Keratinocyte (primary cell): ENCODE results near the gene TSC22D3. TPM values are rescaled to one million over a fixed set of nuclear protein-coding genes. Genes with fewer than 3 reads are reported as not detected.

Experiments used
- DNase-seq: peaks from one replicate; pipeline ENCODE4 v3.0.0-alpha.2; 2011; ENCODE audit warnings: low read depth, missing footprints, low spot score
- FAIRE-seq: peaks from 2 replicates; lab custom pipeline; 2011; peaks lifted over from hg19 to GRCh38; lab: Jason Lieb, UNC
- H2AFZ ChIP-seq: 2 replicates; pipeline ENCODE4 v1.6.0; 2012; ENCODE audit warnings: low read length, control low read depth, inconsistent platforms; ENCODE audit not compliant: control insufficient read depth
- H3K27ac ChIP-seq: 2 replicates; pipeline ENCODE4 v1.5.1; 2011; ENCODE audit warnings: low read length; ENCODE audit not compliant: control insufficient read depth, insufficient read depth
- H3K27me3 ChIP-seq: 3 replicates; pipeline ENCODE4 v1.6.0; 2011; ENCODE audit warnings: low read length; ENCODE audit not compliant: control insufficient read depth, insufficient read depth; ENCODE audit errors: extremely low read depth
- H3K36me3 ChIP-seq, 2 experiments: 2 replicates in 1 of 2; 3 replicates in 1 of 2; pipeline ENCODE4 v1.5.1; 2011; ENCODE audit warnings: low read length in 2 of 2, mild to moderate bottlenecking in 1 of 2; ENCODE audit not compliant: control insufficient read depth in 2 of 2, insufficient read depth in 2 of 2; ENCODE audit errors: extremely low read depth in 1 of 2
- H3K4me1 ChIP-seq: 3 replicates; pipeline ENCODE4 v1.5.1; 2011; ENCODE audit warnings: low read length; ENCODE audit not compliant: control insufficient read depth, insufficient read depth; ENCODE audit errors: extremely low read depth
- H3K4me2 ChIP-seq: 3 replicates; pipeline ENCODE4 v1.6.0; 2011; ENCODE audit warnings: low read depth, low read length; ENCODE audit not compliant: control insufficient read depth, insufficient read depth; ENCODE audit errors: extremely low read depth
- H3K4me3 ChIP-seq, 3 experiments: fragments of 200-600 bp in 1 of 3; sonication (generic) in 1 of 3; 2 replicates in 2 of 3; 3 replicates in 1 of 3; pipeline ENCODE4 v1.5.1; 2011 to 2016; ENCODE audit warnings: low read length in 3 of 3, mild to moderate bottlenecking in 3 of 3, control low read depth in 2 of 3, inconsistent platforms in 1 of 3, low read depth in 1 of 3, mixed read lengths in 1 of 3, mixed run types in 1 of 3, moderate library complexity in 1 of 3; ENCODE audit not compliant: control insufficient read depth in 2 of 3, insufficient read depth in 2 of 3; ENCODE audit errors: extremely low read depth in 1 of 3
- H3K79me2 ChIP-seq: 2 replicates; pipeline ENCODE4 v1.6.0; 2012; ENCODE audit warnings: low read length; ENCODE audit not compliant: control insufficient read depth, insufficient read depth
- H3K9ac ChIP-seq: 3 replicates; pipeline ENCODE4 v1.6.0; 2011; ENCODE audit warnings: low read length; ENCODE audit not compliant: control insufficient read depth, insufficient read depth; ENCODE audit errors: extremely low read depth
- H3K9me1 ChIP-seq: 3 replicates; pipeline ENCODE4 v1.6.0; 2011; ENCODE audit warnings: low read length; ENCODE audit not compliant: control insufficient read depth, insufficient read depth; ENCODE audit errors: extremely low read depth
- H3K9me3 ChIP-seq: 2 replicates; pipeline ENCODE4 v1.5.1; 2012; ENCODE audit warnings: low read depth, low read length; ENCODE audit not compliant: control insufficient read depth
- H4K20me1 ChIP-seq: 3 replicates; pipeline ENCODE4 v1.6.0; 2011; ENCODE audit warnings: low read length; ENCODE audit not compliant: control insufficient read depth, insufficient read depth; ENCODE audit errors: extremely low read depth
- CTCF ChIP-seq, 3 experiments: IDR thresholded peaks in 1 of 3; conservative IDR thresholded peaks in 1 of 3; optimal IDR thresholded peaks in 1 of 3; 2 replicates in 2 of 3; 3 replicates in 1 of 3; pipeline versions ENCODE3 to v1.5.1; 2011; ENCODE audit warnings: low read length in 3 of 3, mild to moderate bottlenecking in 3 of 3, moderate library complexity in 2 of 3, control low read depth in 1 of 3, inconsistent platforms in 1 of 3; ENCODE audit not compliant: insufficient read depth in 2 of 3; ENCODE audit errors: extremely low read depth in 1 of 3
- EZH2 ChIP-seq: IDR thresholded peaks from one replicate; pipeline ENCODE4 v1.6.1; 2012; ENCODE audit warnings: inconsistent platforms, mild to moderate bottlenecking, low read length, moderate library complexity
- dilution Hi-C: fragments of 300-500 bp; cut with MboI; formaldehyde crosslinking; loops from one replicate; pipeline ENCODE4 v1.7.0; 2020; ENCODE audit warnings: low sequenced_read_pairs; ENCODE audit not compliant: extremely low pct_ligation_motif_present
- polyA plus RNA-seq, 5 experiments: library from polyadenylated mRNA; depleted of rRNA in 3 of 5; stranded (reverse) in 3 of 5; stranded (forward) in 1 of 5; unstranded in 1 of 5; fragments of >200 nt; gene quantifications; 1 replicate in 1 of 5; 2 replicates in 3 of 5; 3 replicates in 1 of 5; pipeline versions ENCODE4 v1.2.1 to v1.2.3, GENCODE V29; 2011 to 2012; ENCODE audit warnings: missing spikeins in 2 of 5, low read depth in 1 of 5, low replicate concordance in 1 of 5

Gene TSC22D3
- polyA plus RNA-seq, 1 donor (not counting 4 experiments of a cell fraction or from before 2014, with no cell fraction given) = 48.5 TPM

GRCh38 chrX:107734646-107735045, 40.9 kb downstream of the TSC22D3 start:
- peaks cover 14% of the 10 kb centered on the region for H3K4me1 ChIP-seq
- DNase-seq (no peak), FAIRE-seq (no peak)
- H3K9me1 ChIP-seq = no peaks in the 10 kb centered on the region
- H3K9ac ChIP-seq = no peak overlapping the region
- dilution Hi-C loops = no loop called here
- no peaks in the 10 kb centered on the region for H3K79me2 ChIP-seq
- no peak overlapping the region for H2AFZ ChIP-seq
- H3K4me3 ChIP-seq = no peak overlapping the region
- TF ChIP-seq CTCF (optimal IDR thresholded peaks at IDR 0.05 in 1 of 3, IDR thresholded peaks at IDR 0.05 in 1 of 3, conservative IDR thresholded peaks at IDR 0.05 in 1 of 3; ENCODE audit: extremely low read depth in 1 of 3, insufficient read depth in 2 of 3, low read length in 3 of 3) = no peak
- no peak for TF ChIP-seq EZH2
- no peaks in the 10 kb centered on the region for H3K36me3 ChIP-seq
- H3K9me3 ChIP-seq = no peaks in the 10 kb centered on the region
- H3K4me2 ChIP-seq = no peak overlapping the region
- H4K20me1 ChIP-seq = no peaks in the 10 kb centered on the region
- no peak overlapping the region for H3K27ac ChIP-seq
- H3K27me3 ChIP-seq = no peaks in the 10 kb centered on the region

GRCh38 chrX:107733686-107734085, 41.9 kb downstream of the TSC22D3 start:
- dilution Hi-C loops = no loop called here

More at GRCh38 chrX:107733686-107734085, 41.9 kb downstream of the TSC22D3 start:
- Histone ChIP-seq H3K9ac (no peak overlapping the region), H3K9me3 (no peaks in the 10 kb centered on the region), H3K36me3 (no peaks in the 10 kb centered on the region), H3K4me2 (no peak overlapping the region), H2AFZ (no peak overlapping the region), H3K4me1 (peaks cover 13% of the 10 kb centered on the region), H4K20me1 (no peaks in the 10 kb centered on the region), H3K79me2 (no peaks in the 10 kb centered on the region), H3K27me3 (no peaks in the 10 kb centered on the region), H3K4me3 (no peak overlapping the region), H3K27ac (no peak overlapping the region), H3K9me1 (no peaks in the 10 kb centered on the region)
- DNase-seq = no peak
- FAIRE-seq = no peak
- TF ChIP-seq EZH2 = no peak
- no peak for TF ChIP-seq CTCF (optimal IDR thresholded peaks at IDR 0.05 in 1 of 3, IDR thresholded peaks at IDR 0.05 in 1 of 3, conservative IDR thresholded peaks at IDR 0.05 in 1 of 3; ENCODE audit: extremely low read depth in 1 of 3, insufficient read depth in 2 of 3, low read length in 3 of 3)
